ENCODE data around the gene PRMT1.

- TF ChIP-seq CTCF (IDR thresholded peaks at IDR 0.05) (no peak), POLR2A (IDR thresholded peaks at IDR 0.05) (no peak)
Observed at GRCh38 chr19:49684983-49685553, 8.0 kb downstream of the PRMT1 start.
